Lower leg skin (tissue), 4 donors: ENCODE results near the gene DHX58. TPM values are rescaled to one million over a fixed set of nuclear protein-coding genes. Genes with fewer than 3 reads are reported as not detected.
A peak's percentile ranks its signal among the peaks of the same experiment; 100 is the strongest.

Experiments
- DNase-seq, 2 donors: peaks; one replicate each; pipeline ENCODE4 v3.0.0-alpha.2; 2019; ENCODE audit warnings: low spot score in 2 of 2
- H3K4me3 ChIP-seq: fragments of 200-600 bp; sonication (generic); 2 replicates; pipeline ENCODE4 v1.5.1; 2017; ENCODE audit warnings: mild to moderate bottlenecking, low read depth; ENCODE audit not compliant: poor library complexity, severe bottlenecking
- POLR2A ChIP-seq, 2 donors: fragments of 450-650 bp; IDR thresholded peaks; one replicate each; pipeline ENCODE4 v1.6.1; 2016 to 2017; ENCODE audit warnings: antibody characterized with exemption in 2 of 2, mild to moderate bottlenecking in 1 of 2, moderate library complexity in 1 of 2
- WGBS, 2 donors: methylation state at CpG; one replicate each; pipeline ENCODE4 v1.1.5; 2018; 5-methylcytosine and 5-hydroxymethylcytosine counted together
- intact Hi-C: fragments of 100-400 bp; cut with DNase I; formaldehyde crosslinking; loops from one replicate; pipeline ENCODE4 v1.15.0; 2023; ENCODE audit warnings: low total_unique reads
- total RNA-seq, 4 donors: library from RNA; depleted of rRNA; stranded (reverse); fragments of >200 nt; gene quantifications; one replicate each; pipeline ENCODE4 v1.1.0, GENCODE V29; 2016
- TF ChIP-seq, protein P1 (sequence below), 3 donors: fragments of 450-650 bp; IDR thresholded peaks; one replicate each; pipeline ENCODE4 v1.5.1; 2016; ENCODE audit warnings: antibody characterized with exemption in 3 of 3, mild to moderate bottlenecking in 3 of 3, moderate library complexity in 2 of 3

DHX58 gene
- 10 to 100 TPM in 3 of 4 donors, 1 to 10 TPM in 1; 7.5 to 16.5 (median 12.1) TPM for total RNA-seq

- no peak for TF ChIP-seq POLR2A (IDR thresholded peaks at IDR 0.05)
- TF ChIP-seq, protein P1, sequence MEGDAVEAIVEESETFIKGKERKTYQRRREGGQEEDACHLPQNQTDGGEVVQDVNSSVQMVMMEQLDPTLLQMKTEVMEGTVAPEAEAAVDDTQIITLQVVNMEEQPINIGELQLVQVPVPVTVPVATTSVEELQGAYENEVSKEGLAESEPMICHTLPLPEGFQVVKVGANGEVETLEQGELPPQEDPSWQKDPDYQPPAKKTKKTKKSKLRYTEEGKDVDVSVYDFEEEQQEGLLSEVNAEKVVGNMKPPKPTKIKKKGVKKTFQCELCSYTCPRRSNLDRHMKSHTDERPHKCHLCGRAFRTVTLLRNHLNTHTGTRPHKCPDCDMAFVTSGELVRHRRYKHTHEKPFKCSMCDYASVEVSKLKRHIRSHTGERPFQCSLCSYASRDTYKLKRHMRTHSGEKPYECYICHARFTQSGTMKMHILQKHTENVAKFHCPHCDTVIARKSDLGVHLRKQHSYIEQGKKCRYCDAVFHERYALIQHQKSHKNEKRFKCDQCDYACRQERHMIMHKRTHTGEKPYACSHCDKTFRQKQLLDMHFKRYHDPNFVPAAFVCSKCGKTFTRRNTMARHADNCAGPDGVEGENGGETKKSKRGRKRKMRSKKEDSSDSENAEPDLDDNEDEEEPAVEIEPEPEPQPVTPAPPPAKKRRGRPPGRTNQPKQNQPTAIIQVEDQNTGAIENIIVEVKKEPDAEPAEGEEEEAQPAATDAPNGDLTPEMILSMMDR (IDR thresholded peaks at IDR 0.05), result no peak
- DNase-seq, result peak; percentile 84 to 94
- H3K4me3 ChIP-seq, result peak within 1 kb of the TSS; percentile 30
- WGBS, 2 donors, result 0 to 1% methylated on average over 10 of the region's 10 CpGs
- intact Hi-C loops, result loop anchor here (10.0 kb wide), 1 partner anchor 148 kb away; the partner anchor contains the start of gene CNP
Observed at GRCh38 chr17:42112552-42113176, at the start of gene DHX58. DHX58 (minus strand) TSS chr17:42112714; CDS start chr17:42111892, 822 bp downstream.

- TF ChIP-seq, protein P1 (IDR thresholded peaks at IDR 0.05), result no peak
- no peak for TF ChIP-seq POLR2A (IDR thresholded peaks at IDR 0.05)
- intact Hi-C loops, result no loop called here
- DNase-seq, result no peak
- 87 to 91% methylated on average over 7 of the region's 7 CpGs for WGBS, 2 donors
- H3K4me3 ChIP-seq, result no peak overlapping the region
Observed at GRCh38 chr17:42160531-42160910, 48.0 kb upstream of the DHX58 start.

DNA sequence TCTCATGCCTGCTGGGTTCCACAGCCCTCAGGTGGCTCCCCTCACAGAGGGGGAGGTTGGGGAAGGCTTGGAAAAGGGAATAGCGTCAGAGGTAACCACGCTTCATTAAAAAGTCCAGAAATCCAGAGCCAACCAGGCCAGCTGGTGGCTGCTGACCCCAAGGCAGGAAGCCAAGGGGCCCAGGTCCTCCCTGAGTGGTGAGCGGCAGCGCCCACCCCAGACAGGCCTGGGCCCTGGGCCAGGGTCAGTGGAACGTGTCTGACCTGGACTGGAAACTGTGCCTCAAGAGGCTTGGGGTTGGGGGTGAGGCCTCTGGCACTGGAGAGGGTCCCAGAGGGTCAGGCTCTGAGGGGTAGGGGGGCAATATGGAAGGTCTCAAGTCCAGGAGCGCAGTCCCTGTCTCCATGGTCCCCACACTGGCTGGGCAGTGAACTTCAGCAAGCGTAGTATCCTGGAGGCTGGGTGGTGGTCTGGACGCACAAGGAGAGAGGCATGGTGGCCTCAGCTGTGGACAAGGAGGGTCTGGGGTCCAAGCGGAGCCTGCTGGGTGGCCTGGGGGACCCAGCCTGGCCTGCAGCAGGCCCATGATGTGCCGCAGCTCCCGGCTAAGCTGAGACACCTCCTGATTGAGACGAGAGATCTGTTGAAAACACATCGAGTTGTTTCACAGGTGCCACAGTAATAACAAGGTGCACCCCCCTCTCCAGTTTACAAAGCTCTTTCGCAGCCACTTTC lies 47.4 kb upstream of the DHX58 start:
- WGBS, 2 donors, result 78 to 79% methylated on average over 14 of the region's 14 CpGs
- TF ChIP-seq, protein P1 (IDR thresholded peaks at IDR 0.05), result no peak
- TF ChIP-seq POLR2A (IDR thresholded peaks at IDR 0.05), result no peak
- no peak overlapping the region for H3K4me3 ChIP-seq
- intact Hi-C loops, result no loop called here
- no peak for DNase-seq

DNA sequence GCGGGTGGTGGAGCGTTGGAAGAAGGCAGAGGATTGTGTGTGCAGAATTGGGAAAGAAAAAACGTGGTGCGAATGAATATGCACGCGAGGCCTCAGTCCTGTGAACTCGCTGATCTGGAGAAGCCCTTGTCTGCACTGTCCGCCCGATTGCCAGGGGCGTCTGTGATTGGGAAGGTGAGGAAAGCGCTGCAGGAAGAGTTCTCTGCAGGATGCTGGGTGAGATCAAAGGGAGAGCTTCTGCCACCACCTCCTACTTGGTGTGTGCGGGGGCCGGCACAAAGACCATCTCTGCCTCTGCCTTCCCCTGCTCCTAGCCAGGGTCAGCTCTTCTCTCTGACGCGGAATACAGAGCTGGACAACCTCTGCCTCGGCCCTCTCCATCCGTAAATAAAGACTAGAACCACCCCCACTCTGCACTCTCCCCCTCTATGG lies 43.1 kb upstream of the DHX58 start:
- DNase-seq, result no peak
- intact Hi-C loops, result no loop called here
- no peak for TF ChIP-seq POLR2A (IDR thresholded peaks at IDR 0.05)
- TF ChIP-seq, protein P1 (IDR thresholded peaks at IDR 0.05), result no peak
- 35% methylated on average over 17 of the region's 17 CpGs for WGBS, 2 donors
- no peak overlapping the region for H3K4me3 ChIP-seq

DNA sequence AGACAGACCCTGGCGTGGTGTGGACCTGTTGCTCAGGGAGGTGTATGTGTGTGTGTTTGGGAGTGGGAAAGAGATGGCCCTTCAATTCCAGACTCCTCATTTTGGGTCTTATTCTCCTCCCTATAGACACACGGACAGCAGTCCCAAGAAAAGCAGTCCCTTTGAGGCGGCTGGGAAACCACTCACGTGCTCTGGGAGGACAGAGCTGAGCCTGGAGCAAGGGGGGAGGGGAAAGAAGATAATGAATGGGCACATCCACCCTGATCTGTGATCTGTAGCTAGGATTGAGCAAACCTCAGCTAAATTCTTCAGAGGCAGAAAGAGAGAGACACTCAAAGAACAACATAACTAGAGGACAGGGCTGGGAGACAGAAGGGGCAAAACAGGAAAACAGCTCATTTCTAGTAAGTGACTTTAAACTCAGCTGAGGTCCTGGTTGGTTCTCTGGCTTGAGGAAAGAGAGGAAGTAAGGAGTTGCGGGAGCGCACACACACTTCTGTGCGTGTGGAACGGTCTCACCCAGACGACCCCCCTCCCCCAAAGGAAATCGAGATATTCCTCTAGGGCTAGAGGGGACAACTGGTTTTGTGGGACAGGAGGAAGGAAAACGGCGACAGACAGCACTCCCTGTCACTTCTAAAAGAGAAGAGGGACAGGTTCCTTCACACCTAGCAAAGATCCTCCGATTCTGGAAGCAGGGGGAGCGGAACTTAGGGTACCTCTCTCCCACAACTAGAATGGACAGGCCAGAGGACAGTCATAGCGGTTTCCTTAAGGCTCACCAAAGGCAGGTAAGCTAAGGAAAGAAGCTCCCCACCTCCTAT lies 41.6 kb upstream of the DHX58 start:
- intact Hi-C loops, result no loop called here
- no peak for TF ChIP-seq POLR2A (IDR thresholded peaks at IDR 0.05)
- TF ChIP-seq, protein P1 (IDR thresholded peaks at IDR 0.05), result no peak
- peak overlapping the region; percentile 93 for H3K4me3 ChIP-seq
- no peak for DNase-seq
- WGBS, 2 donors, result 3% methylated on average over 15 of the region's 15 CpGs
